ENCODE data around the gene NAT8L. TPM values are rescaled to one million over a fixed set of nuclear protein-coding genes. Genes with fewer than 3 reads are reported as not detected.

The NAT8L gene, protein sequence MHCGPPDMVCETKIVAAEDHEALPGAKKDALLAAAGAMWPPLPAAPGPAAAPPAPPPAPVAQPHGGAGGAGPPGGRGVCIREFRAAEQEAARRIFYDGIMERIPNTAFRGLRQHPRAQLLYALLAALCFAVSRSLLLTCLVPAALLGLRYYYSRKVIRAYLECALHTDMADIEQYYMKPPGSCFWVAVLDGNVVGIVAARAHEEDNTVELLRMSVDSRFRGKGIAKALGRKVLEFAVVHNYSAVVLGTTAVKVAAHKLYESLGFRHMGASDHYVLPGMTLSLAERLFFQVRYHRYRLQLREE
- total RNA-seq (2016; rRNA removed; fragmentation: Illumina TruSeq; extraction: Trizol) (1.6 and 3.3 TPM in 2 replicates), polyA plus RNA-seq (2011; rRNA removed) (2.2 and 3.4 TPM in 2 replicates), polyA minus RNA-seq (2011; rRNA and poly(A)+ RNA removed; ENCODE audit: low replicate concordance) (10.6 and 14.5 TPM in 2 replicates), Bru-seq, nascent RNA (percentile 39 among the genes with signal in this experiment), BruChase-seq, experiment 1, labeled RNA remaining after a 6-hour chase (percentile 65 among the genes with signal in this experiment), BruChase-seq, experiment 2, labeled RNA remaining after a 2-hour chase (percentile 51 among the genes with signal in this experiment)
- total RNA-seq (2016; cell fraction: cytosol; rRNA removed; fragmentation: Illumina TruSeq; extraction: Trizol; ENCODE audit: low read depth), result 0.40 and 0.53 TPM in 2 replicates
- total RNA-seq (2016; cell fraction: insoluble cytoplasmic fraction; rRNA removed; fragmentation: Illumina TruSeq; extraction: Trizol), result 1.7 and 3.2 TPM in 2 replicates
- 1.5 and 1.7 TPM in 2 replicates for total RNA-seq (2016; cell fraction: membrane; rRNA removed; fragmentation: Illumina TruSeq; extraction: Trizol)
- total RNA-seq (2016; cell fraction: nucleus; rRNA removed; fragmentation: Illumina TruSeq; extraction: Trizol), result 2.9 and 3.4 TPM in 2 replicates
- polyA plus RNA-seq (2011; cell fraction: cytosol; rRNA removed), result 4.1 and 4.4 TPM in 2 replicates
- 11.8 TPM in 2 replicates for polyA plus RNA-seq (2011; cell fraction: nucleus; rRNA removed)
- polyA plus RNA-seq (2012), result 1.1 and 3.9 TPM in 2 replicates
- 0.63 and 0.64 TPM in 2 replicates for polyA plus RNA-seq (2016; cell fraction: cytosol; fragmentation: Illumina TruSeq; extraction: Trizol; ENCODE audit: low read depth)
- 3.1 and 3.9 TPM in 2 replicates for polyA plus RNA-seq (2016; cell fraction: insoluble cytoplasmic fraction; fragmentation: Illumina TruSeq; extraction: Trizol; ENCODE audit: low read depth)
- polyA plus RNA-seq (2016; cell fraction: membrane; fragmentation: Illumina TruSeq; extraction: Trizol; ENCODE audit: low read depth), result 1.5 and 1.8 TPM in 2 replicates
- 8.3 and 8.8 TPM in 2 replicates for polyA plus RNA-seq (2016; cell fraction: nucleus; fragmentation: Illumina TruSeq; extraction: Trizol; ENCODE audit: insufficient read depth, low read depth)
- 3.8 and 4.2 TPM in 2 replicates for polyA minus RNA-seq (2011; cell fraction: cytosol; rRNA and poly(A)+ RNA removed)
- 2.4 and 2.9 TPM in 2 replicates for polyA minus RNA-seq (2011; cell fraction: nucleus; rRNA and poly(A)+ RNA removed)
- long read RNA-seq, experiment 1, partial matches to known transcripts, result 0 of 7 reads
- long read RNA-seq, experiment 1, other reads (novel, unspliced or antisense), result 7 of 7 reads
- long read RNA-seq, experiment 2, full-length matches to known transcripts, result 30 of 75 reads
- long read RNA-seq, experiment 2, partial matches to known transcripts, result 12 of 75 reads
- long read RNA-seq, experiment 2, other reads (novel, unspliced or antisense), result 33 of 75 reads

DNA sequence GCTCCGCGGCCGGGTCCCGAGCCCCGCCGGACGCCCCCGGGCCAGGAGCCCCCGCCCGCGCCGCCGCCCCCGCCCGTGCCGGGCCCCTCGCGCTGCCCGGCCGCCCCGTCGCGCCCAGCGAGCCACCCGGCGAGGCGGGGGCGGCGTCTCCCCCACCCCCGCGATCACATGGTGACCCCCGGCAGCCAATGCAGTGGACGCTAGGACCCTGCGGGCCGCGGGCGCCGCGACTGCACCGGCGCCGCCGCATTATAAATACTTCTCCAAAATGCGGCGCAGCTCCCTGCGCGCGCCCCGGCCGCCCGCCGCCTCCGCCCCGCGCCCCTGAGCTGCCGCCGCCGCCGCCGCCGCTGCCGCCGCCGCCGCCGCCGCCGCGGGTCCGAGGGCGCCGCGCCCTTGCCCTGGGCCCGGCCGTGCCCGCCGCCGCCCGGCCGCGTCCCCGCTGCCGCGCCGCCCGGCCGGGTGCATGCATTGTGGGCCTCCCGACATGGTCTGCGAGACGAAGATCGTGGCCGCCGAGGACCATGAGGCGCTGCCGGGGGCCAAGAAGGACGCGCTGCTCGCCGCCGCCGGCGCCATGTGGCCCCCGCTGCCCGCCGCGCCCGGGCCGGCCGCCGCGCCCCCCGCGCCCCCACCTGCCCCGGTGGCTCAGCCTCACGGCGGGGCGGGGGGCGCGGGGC is at the start of gene NAT8L:
Gene NAT8L, plus strand, starts transcription at position 282 of the 680 bp plus-strand sequence. Its CDS starts 185 bp downstream, at position 467.
- H3K9ac ChIP-seq (ENCODE audit: insufficient read depth, low read depth, low read length), result no peak within 1 kb of the TSS
- H3K27me3 ChIP-seq (ENCODE audit: control insufficient read depth in 1 of 2, insufficient read depth in 2 of 2, low read length in 2 of 2), result peaks cover 0 to 14% of the 10 kb centered on the region in 2 experiments; a peak in 4 of 5 replicates
- no peaks in the 10 kb centered on the region for H4K20me1 ChIP-seq (ENCODE audit: insufficient read depth, low read length)
- CTCF ChIA-PET (ENCODE audit: low intra/inter-chr PET ratio, low total read pairs), result no interaction called here
- H3K36me3 ChIP-seq (replicated peaks in 1 of 2; ENCODE audit: control insufficient read depth in 1 of 2, insufficient read depth in 2 of 2, low read length in 2 of 2), result no peaks in the 10 kb centered on the region
- in situ Hi-C loops (cut with HindIII; ENCODE audit: extremely low pct_ligation_motif_present, low pct_unique_long_range_greater_than_20kb), result no loop called here
- intact Hi-C loops (cut with micrococcal nuclease; ENCODE audit: unreplicated experiment), result no loop called here
- no CpG with 5 or more reads among the region's 119 CpGs for WGBS (ENCODE audit: low lambda C conversion rate)
- peaks cover 27% of the 10 kb centered on the region for H3K4me1 ChIP-seq (ENCODE audit: insufficient read depth, low read length)
- DNase-seq (ENCODE audit: low spot score) (no peak), FAIRE-seq (no peak), ATAC-seq (no peak)
- POLR2A ChIA-PET, result interaction anchor here (1.5 kb wide), 1 partner anchor 49 kb away, joined by 5 read pairs; no protein-coding TSS in a partner anchor
- BruUV-seq (replicated peaks), result no TSS peak
- no peaks in the 10 kb centered on the region for H3K79me2 ChIP-seq (ENCODE audit: insufficient read depth, low read length)
- H3K4me3 ChIP-seq (replicated peaks in 1 of 3; ENCODE audit: insufficient read depth in 1 of 3, low read depth in 2 of 3, low read length in 3 of 3), result peak within 1 kb of the TSS; percentile 26 to 61 (median 52); a peak in 5 of 6 replicates
- H3K27ac ChIP-seq (ENCODE audit: extremely low read length, insufficient read depth, low read length), result no peak within 1 kb of the TSS
- H3K9me3 ChIP-seq (ENCODE audit: low read length), result no peaks in the 10 kb centered on the region
- peak within 1 kb of the TSS; percentile 53 for H3K4me2 ChIP-seq (ENCODE audit: low read depth, low read length)
- H2AFZ ChIP-seq (ENCODE audit: low read length), result no peak within 1 kb of the TSS
- TF ChIP-seq MATR3 (CRISPR knock-in tag; IDR thresholded peaks at IDR 0.05) (no peak), ZFY (CRISPR knock-in tag; IDR thresholded peaks at IDR 0.05) (peak; percentile 24; the same call in 1 of the 2 replicates), RXRA (CRISPR knock-in tag; IDR thresholded peaks at IDR 0.05) (no peak), FOXP1 (IDR thresholded peaks at IDR 0.05) (no peak), FOXP1 (CRISPR knock-in tag; IDR thresholded peaks at IDR 0.05) (no peak), SOX6 (IDR thresholded peaks at IDR 0.05) (no peak), SOX6 (CRISPR knock-in tag; IDR thresholded peaks at IDR 0.05) (no peak), ZNF709 (CRISPR knock-in tag; IDR thresholded peaks at IDR 0.05) (no peak), ZNF124 (CRISPR knock-in tag; IDR thresholded peaks at IDR 0.05) (no peak), TAF1 (CRISPR knock-in tag; IDR thresholded peaks at IDR 0.05) (peak; percentile 12; the same call in 1 of the 2 replicates), ARID4A (CRISPR knock-in tag; IDR thresholded peaks at IDR 0.05; ENCODE audit: borderline replicate concordance) (no peak), ZFP36L2 (CRISPR knock-in tag; IDR thresholded peaks at IDR 0.05) (no peak), CENPT (CRISPR knock-in tag; IDR thresholded peaks at IDR 0.05; ENCODE audit: low read depth) (no peak), ZBTB7B (CRISPR knock-in tag; IDR thresholded peaks at IDR 0.05) (0 out of 2 replicates have a peak, but pooled peaks have one; percentile 3)
